ENCODE data around the gene ACCSL.

The ACCSL gene

GRCh38 chr11:44065841-44066731 is 18.3 kb downstream of the ACCSL start, which contains the start of gene ACCS:
ACCS (plus strand) TSS chr11:44066270; CDS start chr11:44067628, 1,358 bp downstream.
- Mint-ChIP-seq H3K4me1 (peaks cover 22% of the 10 kb centered on the region), H3K4me3 (peak within 1 kb of the TSS; percentile 88 to 93 (median 90)), H3K9me3 (no peaks in the 10 kb centered on the region), H3K27ac (peak within 1 kb of the TSS; percentile 93 to 99 (median 96)), H3K36me3 (ENCODE audit: low read depth) (peaks cover 14% of the 10 kb centered on the region), H3K27me3 (ENCODE audit: low read depth) (no peaks in the 10 kb centered on the region)
- peak; percentile 61 to 86 (median 65) for TF ChIP-seq CTCF (IDR thresholded peaks at IDR 0.05; ENCODE audit: unreplicated experiment in 3 of 3)

- peak overlapping the region; percentile 88 to 93 (median 90) for H3K4me3 Mint-ChIP-seq
- no peaks in the 10 kb centered on the region for H3K27me3 Mint-ChIP-seq (ENCODE audit: low read depth)
- H3K9me3 Mint-ChIP-seq = no peaks in the 10 kb centered on the region
- peak overlapping the region; percentile 93 to 99 (median 96) for H3K27ac Mint-ChIP-seq
- TF ChIP-seq CTCF (IDR thresholded peaks at IDR 0.05; ENCODE audit: unreplicated experiment in 3 of 3) = no peak
- peaks cover 19% of the 10 kb centered on the region for H3K36me3 Mint-ChIP-seq (ENCODE audit: low read depth)
- H3K4me1 Mint-ChIP-seq = peaks cover 22% of the 10 kb centered on the region
These were observed 19.0 kb downstream of the ACCSL start for GRCh38 chr11:44066732-44067141.

- Mint-ChIP-seq H3K9me3 (no peaks in the 10 kb centered on the region), H3K27me3 (ENCODE audit: low read depth) (no peaks in the 10 kb centered on the region)
- no peak for TF ChIP-seq CTCF (IDR thresholded peaks at IDR 0.05; ENCODE audit: unreplicated experiment in 3 of 3)
These were observed 19.5 kb downstream of the ACCSL start for GRCh38 chr11:44067266-44067665.

GRCh38 chr11:44068180-44068579 is 20.4 kb downstream of the ACCSL start:
- H3K9me3 Mint-ChIP-seq = no peaks in the 10 kb centered on the region
- H3K36me3 Mint-ChIP-seq (ENCODE audit: low read depth) = peaks cover 19% of the 10 kb centered on the region
- H3K4me1 Mint-ChIP-seq = peaks cover 22% of the 10 kb centered on the region
- no peak for TF ChIP-seq CTCF (IDR thresholded peaks at IDR 0.05; ENCODE audit: unreplicated experiment in 3 of 3)
- H3K27ac Mint-ChIP-seq = no peak overlapping the region
- H3K27me3 Mint-ChIP-seq (ENCODE audit: low read depth) = no peaks in the 10 kb centered on the region
- H3K4me3 Mint-ChIP-seq = no peak overlapping the region

More at GRCh38 chr11:44067266-44067665, 19.5 kb downstream of the ACCSL start:
- Mint-ChIP-seq H3K4me3 (peak overlapping the region; percentile 88 to 93 (median 90)), H3K36me3 (ENCODE audit: low read depth) (peaks cover 19% of the 10 kb centered on the region), H3K4me1 (peaks cover 22% of the 10 kb centered on the region), H3K27ac (peak overlapping the region; percentile 93 to 99 (median 96))

GRCh38 chr11:44071157-44071556 is 23.4 kb downstream of the ACCSL start:
- H3K4me3 Mint-ChIP-seq = no peak overlapping the region
- peaks cover 19% of the 10 kb centered on the region for H3K36me3 Mint-ChIP-seq (ENCODE audit: low read depth)
- TF ChIP-seq CTCF (IDR thresholded peaks at IDR 0.05; ENCODE audit: unreplicated experiment in 3 of 3) = no peak
- H3K9me3 Mint-ChIP-seq = no peaks in the 10 kb centered on the region
- H3K4me1 Mint-ChIP-seq = peaks cover 10% of the 10 kb centered on the region
- no peak overlapping the region for H3K27ac Mint-ChIP-seq
- no peaks in the 10 kb centered on the region for H3K27me3 Mint-ChIP-seq (ENCODE audit: low read depth)
